ENCODE results near the gene GRM4. TPM values are rescaled to one million over a fixed set of nuclear protein-coding genes. Genes with fewer than 3 reads are reported as not detected.
A peak's percentile ranks its signal among the peaks of the same experiment; 100 is the strongest.

Gene GRM4
- total RNA-seq, 2 donors from 2014 or later: 0.07 TPM; not detected in 1

DNA sequence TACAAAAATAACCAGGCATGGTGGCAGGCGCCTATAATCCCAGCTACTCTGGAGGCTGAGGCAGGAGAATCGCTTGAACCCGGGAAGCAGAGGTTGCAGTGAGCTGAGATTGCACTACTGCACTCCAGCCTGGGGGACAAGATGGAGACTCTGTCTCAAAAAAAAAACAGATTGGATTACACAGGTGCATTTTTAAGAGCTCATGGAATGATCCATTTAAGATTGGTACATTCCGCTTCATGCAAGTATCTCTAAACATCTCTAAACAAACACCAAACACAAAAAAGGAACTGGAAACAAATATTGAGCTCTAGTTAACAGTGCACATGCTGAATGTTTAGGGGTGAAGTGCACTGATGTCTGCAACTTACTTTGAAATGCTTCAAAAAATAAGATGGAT is 154.3 kb downstream of the GRM4 start:
- H3K27ac ChIP-seq: no peak overlapping the region
- intact Hi-C loops (cut with DNase I): no loop called here
- TF ChIP-seq, protein P1, sequence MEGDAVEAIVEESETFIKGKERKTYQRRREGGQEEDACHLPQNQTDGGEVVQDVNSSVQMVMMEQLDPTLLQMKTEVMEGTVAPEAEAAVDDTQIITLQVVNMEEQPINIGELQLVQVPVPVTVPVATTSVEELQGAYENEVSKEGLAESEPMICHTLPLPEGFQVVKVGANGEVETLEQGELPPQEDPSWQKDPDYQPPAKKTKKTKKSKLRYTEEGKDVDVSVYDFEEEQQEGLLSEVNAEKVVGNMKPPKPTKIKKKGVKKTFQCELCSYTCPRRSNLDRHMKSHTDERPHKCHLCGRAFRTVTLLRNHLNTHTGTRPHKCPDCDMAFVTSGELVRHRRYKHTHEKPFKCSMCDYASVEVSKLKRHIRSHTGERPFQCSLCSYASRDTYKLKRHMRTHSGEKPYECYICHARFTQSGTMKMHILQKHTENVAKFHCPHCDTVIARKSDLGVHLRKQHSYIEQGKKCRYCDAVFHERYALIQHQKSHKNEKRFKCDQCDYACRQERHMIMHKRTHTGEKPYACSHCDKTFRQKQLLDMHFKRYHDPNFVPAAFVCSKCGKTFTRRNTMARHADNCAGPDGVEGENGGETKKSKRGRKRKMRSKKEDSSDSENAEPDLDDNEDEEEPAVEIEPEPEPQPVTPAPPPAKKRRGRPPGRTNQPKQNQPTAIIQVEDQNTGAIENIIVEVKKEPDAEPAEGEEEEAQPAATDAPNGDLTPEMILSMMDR (IDR thresholded peaks at IDR 0.05): no peak

DNA sequence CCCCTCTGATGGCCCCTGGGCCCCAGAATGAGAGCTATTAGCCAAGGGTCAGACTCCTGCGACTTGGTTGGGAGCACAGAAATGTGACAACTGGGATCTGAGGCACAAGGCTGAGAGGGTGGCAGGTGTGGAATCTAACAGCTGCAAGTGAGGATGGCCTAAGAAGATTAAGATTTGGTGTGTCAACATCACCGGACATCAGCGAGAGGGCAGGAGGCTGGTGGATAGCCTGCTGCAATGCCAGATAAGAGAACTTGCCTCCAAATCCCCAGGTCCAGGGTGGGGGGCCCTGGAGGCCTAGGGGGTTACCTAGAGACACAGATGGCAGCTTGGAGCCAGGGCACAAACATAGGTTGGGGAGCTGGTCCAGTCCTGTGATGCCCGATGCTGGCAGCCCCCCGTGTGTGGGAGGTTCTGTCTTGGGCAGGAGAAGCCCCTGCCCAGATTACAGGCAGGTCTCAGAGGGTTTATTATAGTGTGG is 155.8 kb downstream of the GRM4 start:
- intact Hi-C loops (cut with DNase I): no loop called here
- no peak overlapping the region for H3K4me3 ChIP-seq
- no peak for DNase-seq
- no peaks in the 10 kb centered on the region for H3K27me3 ChIP-seq
- TF ChIP-seq, protein P1 (IDR thresholded peaks at IDR 0.05): no peak
- no peak overlapping the region for H3K27ac ChIP-seq
- no peaks in the 10 kb centered on the region for H3K4me1 ChIP-seq
- no peaks in the 10 kb centered on the region for H3K9me3 ChIP-seq
- H3K9ac ChIP-seq (ENCODE audit: low read depth in 2 of 2, low read length in 2 of 2): peak overlapping the region in 1 of 2 donors; percentile 12
- H3K36me3 ChIP-seq: no peaks in the 10 kb centered on the region

More for the DNA sequence above, 154.3 kb downstream of the GRM4 start:
- H3K9ac ChIP-seq (ENCODE audit: low read depth in 2 of 2, low read length in 2 of 2): no peak overlapping the region
- no peaks in the 10 kb centered on the region for H3K36me3 ChIP-seq
- no peak overlapping the region for H3K4me3 ChIP-seq
- H3K4me1 ChIP-seq: peaks cover 4% of the 10 kb centered on the region
- H3K27me3 ChIP-seq: no peaks in the 10 kb centered on the region
- no peak for DNase-seq
- no peaks in the 10 kb centered on the region for H3K9me3 ChIP-seq

DNA sequence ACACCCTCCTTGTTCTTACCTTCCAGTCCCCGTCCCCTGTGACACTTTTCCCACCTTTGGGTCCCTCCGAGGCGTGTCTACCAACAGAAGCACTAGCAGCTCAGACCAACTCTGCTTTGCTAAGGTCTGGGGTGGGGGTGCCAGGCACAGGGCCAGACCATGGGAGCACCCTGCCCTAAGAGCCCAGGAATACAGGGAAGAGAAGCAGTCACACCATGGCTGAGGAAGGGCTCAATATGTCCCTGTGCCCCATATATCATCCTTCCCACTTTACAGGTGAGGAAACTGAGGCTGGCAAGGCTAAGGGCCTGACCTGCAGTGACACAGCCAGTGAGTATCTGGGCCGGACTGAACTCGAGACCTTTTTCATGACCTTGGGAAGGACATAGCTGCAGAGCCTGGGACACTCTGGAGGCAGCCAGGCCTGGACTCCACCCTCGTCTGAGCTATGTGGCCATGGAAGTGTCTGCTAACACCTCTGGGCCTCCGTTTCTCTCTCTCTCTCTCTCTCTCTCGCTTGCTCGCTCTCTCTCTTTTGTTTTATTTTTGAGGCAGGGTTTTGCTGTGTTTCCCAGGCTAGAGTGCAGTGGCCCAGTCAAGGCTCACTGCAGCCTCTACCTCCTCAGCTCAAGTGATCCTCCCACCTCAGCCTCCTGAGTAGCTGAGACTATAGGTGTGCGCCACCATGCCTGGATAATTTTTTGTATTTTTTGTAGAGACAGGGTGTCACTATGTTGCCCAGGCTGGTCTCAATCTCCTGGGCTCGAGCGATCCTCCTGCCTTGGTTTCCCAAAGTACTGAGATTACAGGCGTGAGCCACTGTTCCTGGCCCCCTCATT is 156.7 kb downstream of the GRM4 start:
- no peaks in the 10 kb centered on the region for H3K4me1 ChIP-seq
- no peaks in the 10 kb centered on the region for H3K27me3 ChIP-seq
- intact Hi-C loops (cut with DNase I): no loop called here
- H3K36me3 ChIP-seq: no peaks in the 10 kb centered on the region
- no peak overlapping the region for H3K4me3 ChIP-seq
- DNase-seq: no peak
- TF ChIP-seq, protein P1 (IDR thresholded peaks at IDR 0.05): no peak
- no peak overlapping the region for H3K27ac ChIP-seq
- peak overlapping the region in 1 of 2 donors; percentile 40 for H3K9ac ChIP-seq (ENCODE audit: low read depth in 2 of 2, low read length in 2 of 2)
- no peaks in the 10 kb centered on the region for H3K9me3 ChIP-seq

DNA sequence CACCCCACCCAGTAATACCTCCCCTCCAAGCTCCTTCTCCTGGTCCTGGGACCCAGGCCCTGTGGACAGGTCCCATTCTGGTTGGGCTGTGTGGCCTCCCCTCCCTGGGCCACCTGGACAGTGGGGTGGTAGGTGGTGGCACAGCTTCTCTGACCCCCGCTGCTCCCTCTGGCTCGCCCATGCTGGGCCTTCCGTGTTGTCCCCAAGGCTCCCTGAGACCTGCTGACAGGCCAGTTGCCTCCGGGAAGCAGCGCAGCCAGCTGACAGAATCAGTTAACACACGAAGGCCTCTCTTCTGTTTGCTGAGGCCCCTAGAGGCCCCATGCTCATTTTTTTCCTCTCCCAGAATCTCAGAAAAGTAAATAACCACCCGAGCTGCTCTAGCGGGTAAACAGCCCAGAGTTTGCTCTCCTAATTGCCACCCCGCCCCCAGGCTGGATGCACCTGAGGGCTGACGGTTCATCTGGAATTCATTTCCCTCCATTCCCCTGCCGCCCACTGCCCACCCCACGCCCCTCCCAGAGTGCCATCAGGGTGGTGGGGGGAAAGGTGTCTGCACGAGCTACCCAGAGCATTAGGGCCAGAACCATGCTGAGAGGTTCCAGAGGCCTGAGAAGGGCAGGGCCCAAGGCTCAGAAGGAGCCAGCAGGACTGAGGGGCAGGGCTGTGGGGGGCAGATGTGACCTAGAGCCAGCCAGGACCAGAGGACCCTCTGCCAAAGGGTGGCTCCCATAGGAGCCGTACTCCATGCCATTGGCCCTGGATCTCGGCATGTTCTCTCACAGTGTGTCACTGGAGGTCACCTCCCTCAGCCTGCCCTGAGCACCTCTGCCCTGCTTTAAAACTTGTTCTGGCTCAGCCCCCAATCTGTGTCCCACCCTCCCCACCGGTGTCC is 157.5 kb downstream of the GRM4 start:
- peak; percentile 72 for DNase-seq
- TF ChIP-seq, protein P1 (IDR thresholded peaks at IDR 0.05): no peak
- no peak overlapping the region for H3K4me3 ChIP-seq
- no peaks in the 10 kb centered on the region for H3K27me3 ChIP-seq
- no peaks in the 10 kb centered on the region for H3K9me3 ChIP-seq
- intact Hi-C loops (cut with DNase I): no loop called here
- H3K4me1 ChIP-seq: no peaks in the 10 kb centered on the region
- H3K36me3 ChIP-seq: no peaks in the 10 kb centered on the region
- H3K9ac ChIP-seq (ENCODE audit: low read depth in 2 of 2, low read length in 2 of 2): peak overlapping the region; percentile 4 to 40
- peak overlapping the region; percentile 46 for H3K27ac ChIP-seq

DNA sequence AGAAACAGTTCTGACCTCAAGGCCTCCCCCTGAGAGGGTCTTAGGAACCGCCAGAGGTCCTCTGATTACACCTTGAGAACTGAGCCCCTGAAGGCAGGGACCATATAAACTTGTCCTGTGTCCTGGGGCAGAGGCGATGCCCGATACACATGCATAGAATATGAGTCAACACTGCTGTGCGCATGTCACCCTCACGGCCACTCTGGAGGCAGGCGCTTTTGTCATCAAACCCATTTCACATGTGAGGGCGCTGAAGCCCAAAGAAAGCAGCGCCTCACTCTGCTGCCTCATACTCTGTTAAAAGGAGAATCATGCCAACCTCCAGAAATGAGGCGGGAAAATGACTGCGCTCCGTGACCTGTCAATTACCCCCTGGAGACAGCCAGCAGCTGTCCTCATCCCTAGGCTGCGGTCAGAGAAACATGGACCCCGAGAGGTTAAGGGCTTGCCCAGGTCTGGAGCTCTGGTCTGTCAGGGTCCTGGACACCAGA is 158.3 kb downstream of the GRM4 start:
- intact Hi-C loops (cut with DNase I): no loop called here
- Histone ChIP-seq H3K9ac (ENCODE audit: low read depth in 2 of 2, low read length in 2 of 2) (peak overlapping the region in 1 of 2 donors; percentile 34), H3K4me3 (no peak overlapping the region), H3K27ac (peak overlapping the region; percentile 46), H3K27me3 (no peaks in the 10 kb centered on the region), H3K9me3 (no peaks in the 10 kb centered on the region), H3K4me1 (no peaks in the 10 kb centered on the region), H3K36me3 (no peaks in the 10 kb centered on the region)
- TF ChIP-seq, protein P1 (IDR thresholded peaks at IDR 0.05): no peak
- DNase-seq: peak; percentile 76

Measured in colonic mucosa (tissue), 4 donors.